H4 (cell line): ENCODE data around the gene NEDD4L. TPM values are rescaled to one million over a fixed set of nuclear protein-coding genes. Genes with fewer than 3 reads are reported as not detected.
A peak's percentile ranks its signal among the peaks of the same experiment; 100 is the strongest.

Source experiments
- DNase-seq: peaks from one replicate; pipeline ENCODE4 v3.0.0-alpha.2; 2015; ENCODE audit warnings: low spot score
- total RNA-seq: library from RNA; depleted of rRNA; stranded (reverse); fragments of >200 nt; shearing (Covaris generic); gene quantifications from 2 replicates; pipeline ENCODE4 v1.2.3, GENCODE V29; 2014

The NEDD4L gene
- total RNA-seq, 1 experiment from 2014 or later: 20.4 TPM

- no peak for DNase-seq
These were observed 8.9 kb downstream of the NEDD4L start for GRCh38 chr18:58052960-58053359.

DNA sequence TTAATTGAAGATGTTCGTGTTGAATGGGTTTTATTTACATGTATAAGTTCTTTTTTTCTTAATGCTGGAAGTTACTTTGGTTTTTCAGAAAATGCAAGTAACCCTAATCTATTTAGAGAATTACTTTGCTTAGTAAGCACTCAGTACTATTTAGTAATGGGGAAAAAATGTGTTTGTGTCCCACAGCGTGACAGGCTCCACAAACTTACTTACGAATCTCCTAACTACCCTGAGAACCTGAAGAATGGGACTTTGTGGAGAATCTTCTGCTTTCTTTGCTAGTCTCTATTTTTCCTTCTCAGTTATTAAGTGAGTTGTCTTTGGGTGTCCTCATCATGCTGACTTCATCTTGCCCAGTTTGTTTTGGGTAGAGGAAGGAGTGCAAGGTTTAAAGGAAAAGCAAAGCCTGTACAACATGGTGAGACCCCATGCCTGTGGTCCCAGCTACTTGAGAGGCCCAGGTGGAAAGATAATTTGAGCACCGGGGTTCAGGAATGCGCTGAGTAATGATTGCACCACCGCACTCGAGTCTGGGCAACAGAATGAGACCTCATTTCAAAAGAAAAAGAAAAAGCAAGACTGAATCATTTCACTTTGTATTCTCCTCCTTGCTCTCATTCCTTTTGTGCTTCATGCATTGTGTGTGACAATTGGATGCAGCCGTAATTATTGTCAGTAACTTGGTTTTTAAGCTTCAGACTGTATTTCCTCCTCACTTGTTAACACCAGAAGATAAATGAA lies 10.2 kb downstream of the NEDD4L start:
- DNase-seq: peak; percentile 35

DNA sequence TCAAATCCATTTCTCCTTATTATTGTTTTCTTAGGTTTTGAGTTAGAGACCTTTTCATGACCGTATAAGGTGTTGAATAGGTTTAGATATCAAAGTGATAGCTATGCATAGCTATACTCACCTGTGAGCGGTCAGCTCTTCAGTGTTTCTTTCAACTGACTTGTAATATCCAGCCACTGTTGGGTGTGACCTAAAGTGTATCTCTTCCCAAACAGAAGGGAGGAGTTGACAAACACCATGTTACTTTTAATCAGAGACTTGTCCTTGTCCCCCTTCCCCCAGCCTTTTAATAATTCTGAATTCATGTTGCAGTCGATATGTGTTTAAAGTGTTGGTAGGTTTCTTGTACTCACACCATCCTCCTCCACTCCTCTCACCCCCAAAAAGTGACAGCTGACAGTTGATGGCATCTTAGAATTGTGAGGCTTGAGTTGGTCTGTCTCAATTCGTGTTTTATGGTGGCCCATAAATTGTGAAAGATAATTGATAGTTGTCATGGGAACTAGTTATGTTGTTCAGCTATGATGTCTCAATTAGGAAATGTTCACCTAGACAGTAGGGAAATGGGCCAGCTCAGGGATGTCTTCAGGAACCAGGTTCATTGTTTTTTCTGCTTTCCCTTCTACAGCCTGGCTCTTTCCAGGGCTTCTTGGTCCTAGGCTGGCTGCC lies 12.0 kb downstream of the NEDD4L start:
- DNase-seq: no peak

DNA sequence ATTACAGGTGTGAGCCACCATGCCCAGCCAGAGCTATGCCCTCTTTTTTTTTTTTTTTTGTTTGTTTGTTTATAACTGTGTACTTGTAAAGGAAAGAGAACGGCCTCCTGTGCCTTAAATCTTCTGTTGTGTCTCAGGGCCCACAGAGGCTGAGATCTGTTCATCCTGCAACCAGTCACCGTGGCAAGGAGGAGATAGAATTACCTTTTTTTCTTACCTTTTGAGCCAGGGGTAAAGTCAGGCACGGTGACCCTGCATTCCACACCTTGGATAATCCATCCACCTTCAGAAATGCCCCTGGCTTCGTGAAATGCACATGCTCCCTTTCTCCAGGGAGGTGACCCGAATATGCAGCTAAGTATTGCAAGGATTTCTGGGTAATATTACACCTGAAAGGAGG lies 12.8 kb downstream of the NEDD4L start:
- DNase-seq: no peak

DNA sequence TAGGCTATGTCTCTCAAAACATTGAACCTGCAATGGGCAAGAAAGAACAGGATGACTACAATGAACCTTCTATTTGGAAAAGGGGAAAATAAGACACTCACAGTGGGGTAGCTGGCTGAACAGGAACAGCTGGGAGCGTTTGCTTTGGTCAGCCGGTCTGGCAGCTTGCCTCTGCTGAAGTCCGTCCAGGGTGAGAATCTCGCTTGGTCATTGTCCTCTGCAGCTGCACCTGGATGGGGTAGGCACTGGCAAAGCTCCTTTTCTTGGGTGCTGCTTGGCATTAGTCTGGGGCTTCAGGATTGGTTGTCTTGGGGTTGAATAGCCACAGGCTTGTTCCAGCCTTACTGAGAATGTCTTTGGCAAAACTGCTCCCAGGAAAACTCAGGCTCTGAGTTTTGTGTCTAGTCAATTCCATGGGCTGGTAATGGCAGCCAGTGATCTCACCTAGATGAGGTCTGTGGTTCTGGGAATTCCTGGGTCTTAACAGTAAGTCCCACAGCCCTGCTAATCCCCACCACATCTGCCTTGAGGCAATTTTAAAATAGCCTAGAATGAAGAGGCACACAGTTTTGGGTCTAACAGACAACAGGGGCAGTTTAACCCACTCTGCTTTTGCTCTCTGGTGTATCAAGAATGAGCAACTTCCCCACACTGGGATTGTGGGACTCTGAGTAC lies 13.4 kb downstream of the NEDD4L start:
- DNase-seq: no peak

GRCh38 chr18:58058720-58059119 lies 14.7 kb downstream of the NEDD4L start:
- DNase-seq: no peak

DNA sequence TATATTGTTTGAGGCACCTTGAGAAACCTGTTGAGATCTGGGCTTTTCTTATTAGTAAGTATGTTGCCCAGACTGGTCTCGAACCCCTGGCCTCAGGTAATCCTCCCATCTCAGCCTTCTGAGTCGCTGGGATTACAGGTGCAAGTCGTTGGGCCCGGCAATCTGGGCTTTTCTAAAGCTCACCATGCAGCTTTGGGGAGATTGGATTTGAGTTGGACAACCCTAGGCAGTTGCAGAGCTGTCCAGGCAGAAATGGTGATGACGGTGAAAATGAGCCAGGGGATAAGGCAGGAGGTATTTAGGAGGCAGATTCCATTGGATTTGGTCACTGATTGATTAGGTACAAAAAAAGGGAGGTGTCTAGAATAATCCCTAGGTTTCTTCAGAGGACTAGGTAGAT lies 16.2 kb downstream of the NEDD4L start:
- DNase-seq: no peak

DNA sequence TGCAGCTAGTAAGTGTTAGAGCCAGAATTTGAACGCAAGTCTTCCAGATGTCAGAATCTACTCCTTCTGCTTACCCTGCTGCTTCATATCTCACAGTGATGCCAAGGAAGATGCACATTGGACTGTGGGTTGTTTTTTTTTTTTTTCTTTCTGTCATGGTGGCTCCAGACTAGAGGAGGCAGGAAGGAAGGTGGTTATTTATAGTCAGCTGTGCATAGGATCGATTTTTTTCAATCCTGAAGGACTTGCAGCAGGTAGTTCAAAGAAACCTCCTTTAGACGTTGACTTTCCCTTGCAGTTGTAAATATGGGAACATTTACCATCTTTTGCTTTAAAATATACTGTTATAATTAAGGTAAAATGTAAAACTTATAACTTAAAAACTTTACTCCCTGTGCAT lies 17.3 kb downstream of the NEDD4L start:
- DNase-seq: no peak

DNA sequence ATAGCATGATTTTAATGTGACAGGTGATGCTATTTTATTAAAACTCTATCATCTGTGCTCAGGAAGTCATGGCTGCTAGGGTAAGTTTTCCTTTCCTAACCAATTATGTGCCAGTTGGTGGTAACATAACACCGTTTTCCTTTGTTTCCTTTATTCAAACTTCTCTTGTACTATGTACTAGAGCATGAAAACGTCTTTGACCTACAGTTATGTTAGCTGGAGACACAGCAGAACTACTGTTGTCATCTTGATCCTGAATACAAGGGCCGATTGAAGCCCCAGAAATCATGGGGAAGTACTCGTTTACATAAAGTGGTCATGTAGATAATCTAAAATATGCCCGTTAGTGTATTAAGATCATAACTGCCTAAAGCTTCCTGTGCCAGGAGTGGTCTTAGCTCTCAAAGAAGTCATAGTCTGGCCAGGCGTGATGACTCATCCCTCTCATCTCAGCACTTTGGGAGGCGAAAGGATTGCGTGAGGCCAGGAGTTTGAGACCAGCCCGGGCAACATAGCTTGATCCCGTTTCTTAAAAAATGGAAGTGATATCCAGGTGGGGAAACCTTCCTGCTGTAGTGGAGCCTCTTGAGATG lies 20.5 kb downstream of the NEDD4L start:
- DNase-seq: no peak

DNA sequence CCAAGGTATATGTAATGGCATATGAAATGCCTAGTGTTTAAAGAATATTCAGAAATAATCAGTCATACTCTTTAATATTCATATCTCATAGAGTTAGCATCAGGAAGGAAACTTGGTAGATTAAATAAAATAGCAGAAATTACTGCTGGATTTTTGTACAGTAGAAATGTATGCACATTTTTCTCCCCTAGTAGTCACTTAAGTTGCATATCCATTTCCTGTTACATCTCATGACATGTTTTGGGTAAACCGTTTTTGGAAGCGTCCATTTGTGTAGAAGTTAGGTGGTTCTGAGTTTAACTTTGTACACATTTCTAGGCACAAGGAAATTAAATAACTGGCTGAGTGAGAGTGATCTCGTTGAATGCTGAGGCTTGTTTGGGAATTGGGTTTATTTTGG lies 21.9 kb downstream of the NEDD4L start:
- no peak for DNase-seq

DNA sequence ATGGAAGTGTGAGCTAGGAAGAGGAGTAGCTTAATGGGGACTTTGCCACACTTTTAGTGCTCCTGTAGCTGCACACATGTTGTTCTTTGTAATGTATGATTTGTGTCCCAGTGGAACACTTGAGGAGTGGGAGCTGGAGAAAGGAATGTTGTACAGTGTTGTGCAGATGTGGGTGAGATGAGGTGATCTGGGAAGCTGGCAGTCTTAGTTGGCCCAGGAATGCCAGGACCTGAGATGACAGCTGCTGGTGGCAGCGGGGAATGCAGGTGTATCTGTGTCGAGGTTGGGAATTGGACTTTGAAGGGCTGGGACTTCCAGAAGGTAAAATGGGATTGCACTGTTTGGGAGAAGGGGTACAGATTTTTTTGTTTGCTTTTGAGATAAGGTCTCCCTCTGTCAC lies 23.6 kb downstream of the NEDD4L start:
- no peak for DNase-seq

DNA sequence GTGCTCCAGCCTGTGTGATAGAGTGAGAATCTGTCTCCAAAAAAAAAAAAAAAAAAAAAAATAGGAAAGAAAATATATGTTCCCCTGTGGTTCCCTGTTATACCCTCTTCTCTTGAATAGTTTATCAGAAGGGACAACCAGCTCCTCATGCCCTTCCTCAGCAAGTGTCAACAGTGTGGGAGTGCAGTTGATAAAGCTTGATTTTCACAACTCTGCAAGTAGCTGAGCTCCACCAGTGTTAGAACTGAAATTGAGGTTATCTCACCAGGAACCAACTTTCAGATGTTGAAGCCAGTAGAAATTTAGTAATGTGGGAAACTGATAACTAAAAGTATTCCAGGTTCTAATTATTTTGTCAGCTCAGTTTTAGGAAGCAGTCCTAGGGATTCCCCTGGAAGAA lies 25.1 kb downstream of the NEDD4L start:
- DNase-seq: no peak

GRCh38 chr18:58069721-58070292 lies 25.8 kb downstream of the NEDD4L start:
- no peak for DNase-seq

DNA sequence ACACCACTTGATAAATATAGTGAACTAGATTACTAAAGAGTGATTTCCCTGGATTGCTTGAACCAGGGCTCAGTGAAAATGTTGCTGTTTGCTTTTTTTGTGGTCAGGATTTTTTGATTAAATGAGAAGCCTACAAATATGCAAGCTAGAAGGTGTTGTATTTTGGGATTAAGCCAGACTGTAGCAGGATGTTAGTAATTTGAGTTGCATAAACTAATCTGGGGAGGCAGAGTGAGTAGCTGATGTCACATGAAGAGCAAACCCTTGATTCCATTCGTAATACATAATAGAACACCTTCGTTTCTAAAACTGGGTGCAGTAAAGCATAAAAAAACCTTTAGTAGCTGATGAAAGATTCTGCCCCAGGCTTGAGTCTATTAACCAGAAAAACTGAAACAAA lies 32.0 kb downstream of the NEDD4L start:
- DNase-seq: peak; percentile 51

- DNase-seq: no peak
These were observed 33.3 kb downstream of the NEDD4L start for GRCh38 chr18:58077329-58077728.

- no peak for DNase-seq
These were observed 35.0 kb downstream of the NEDD4L start for GRCh38 chr18:58078889-58079573.

DNA sequence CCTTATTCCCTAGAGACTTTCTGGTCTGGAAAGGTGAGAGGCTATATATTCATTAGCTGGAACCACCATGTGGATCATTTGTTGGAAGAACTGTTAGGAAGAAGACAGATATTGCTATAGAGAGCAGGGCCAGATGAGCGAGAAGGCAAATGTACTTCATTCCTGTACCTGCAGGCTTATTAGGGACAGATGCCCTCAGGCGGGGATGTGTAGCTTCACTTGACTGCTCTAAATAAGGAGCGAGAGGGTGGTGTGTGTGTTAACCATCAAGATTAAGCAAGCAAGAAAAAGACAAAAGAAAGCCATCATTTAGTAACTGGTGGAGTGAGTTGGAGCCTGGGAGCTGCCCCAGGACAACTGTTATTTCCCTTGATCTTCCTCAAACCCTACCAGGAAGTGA lies 36.4 kb downstream of the NEDD4L start:
- no peak for DNase-seq

DNA sequence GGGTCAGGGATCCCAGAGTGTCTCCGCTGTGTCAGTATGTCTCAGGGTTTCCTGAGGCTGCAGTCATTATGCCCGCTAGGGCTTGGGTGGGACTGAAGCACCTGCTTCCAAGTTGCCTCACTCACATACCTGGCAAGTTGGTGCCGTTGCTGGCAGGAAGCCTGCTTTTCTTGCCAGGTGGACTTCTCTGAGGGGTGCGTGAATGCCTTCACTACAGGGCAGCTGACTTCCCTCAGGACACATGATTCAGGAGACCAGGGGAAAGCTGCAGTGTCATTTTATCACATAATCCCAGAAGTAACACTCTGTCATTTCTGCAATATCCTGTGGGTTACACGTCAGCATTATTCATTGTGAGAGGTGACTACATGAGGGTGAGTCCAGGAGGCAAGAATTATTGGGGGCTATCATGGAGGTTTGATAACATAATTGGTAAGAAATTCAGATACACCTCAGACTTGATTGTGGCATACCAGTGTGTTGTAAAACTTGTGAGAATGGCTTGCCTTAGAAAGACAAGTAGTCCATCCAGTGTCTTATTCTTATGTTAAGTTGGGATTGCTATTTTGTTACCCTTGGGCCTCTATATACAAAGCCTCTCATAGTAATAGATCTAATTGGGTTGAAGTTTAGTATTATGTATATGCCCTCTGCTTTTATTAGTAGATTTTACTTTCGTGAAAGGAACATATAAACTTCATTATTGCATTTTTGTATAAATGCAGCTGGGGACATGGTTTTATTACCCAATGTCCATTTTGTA lies 44.1 kb downstream of the NEDD4L start:
- DNase-seq: peak; percentile 59

DNA sequence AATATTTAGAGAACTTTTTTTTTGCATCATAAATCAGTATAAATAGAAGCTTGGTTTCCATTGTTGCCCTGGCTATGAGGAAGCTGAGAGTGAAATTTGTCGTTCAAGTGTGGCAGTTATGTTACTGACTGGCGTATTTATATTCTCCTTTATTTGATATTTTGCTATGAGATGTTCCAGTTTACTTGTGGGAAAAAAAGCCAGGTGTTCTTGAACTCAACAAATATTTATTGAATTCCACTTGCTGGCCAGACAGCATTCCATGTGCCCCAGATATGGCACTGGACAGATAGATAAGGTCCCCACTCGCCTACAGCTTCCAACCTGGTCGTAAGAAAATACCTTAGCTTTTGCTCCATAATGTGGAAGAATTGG lies 44.7 kb downstream of the NEDD4L start:
- no peak for DNase-seq

- DNase-seq: peak; percentile 41
These were observed 47.1 kb downstream of the NEDD4L start for GRCh38 chr18:58091099-58091611.

DNA sequence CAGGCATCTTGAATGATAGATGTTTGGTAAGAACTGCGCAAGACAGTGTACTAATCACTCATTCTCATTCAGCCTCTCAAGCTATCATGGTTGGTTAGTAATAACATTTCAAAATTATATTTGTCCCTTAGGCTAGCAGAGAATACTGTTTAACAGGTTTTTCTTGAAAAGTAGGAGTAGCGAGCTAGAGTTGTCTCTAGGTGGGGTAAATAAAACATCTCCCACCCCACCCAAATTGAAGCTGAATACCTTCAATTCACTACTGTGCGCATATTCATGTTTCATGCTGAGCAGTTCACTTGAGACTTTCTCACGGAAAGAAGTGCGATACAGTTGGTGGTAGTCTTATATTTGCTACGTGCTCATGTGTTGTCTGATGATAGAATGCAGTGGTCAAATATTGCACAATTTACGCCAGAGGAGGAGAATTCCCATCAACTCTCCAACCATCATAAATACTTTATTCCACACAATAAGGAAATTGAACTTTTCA lies 49.3 kb downstream of the NEDD4L start:
- no peak for DNase-seq
